HG03066 (cell line): ENCODE data around the gene SLC4A5.
"Not testable (repeated sequence)": the region's sequence is repeated elsewhere in the genome, so short reads cannot be mapped to it uniquely, and the experiment has no call there.

Experiments
- ATAC-seq: cut with Tn5 transposase; IDR thresholded peaks from one replicate; pipeline ENCODE4 v1.9.1; 2021; ENCODE audit warnings: low read depth; ENCODE audit not compliant: unreplicated experiment

Gene SLC4A5

DNA sequence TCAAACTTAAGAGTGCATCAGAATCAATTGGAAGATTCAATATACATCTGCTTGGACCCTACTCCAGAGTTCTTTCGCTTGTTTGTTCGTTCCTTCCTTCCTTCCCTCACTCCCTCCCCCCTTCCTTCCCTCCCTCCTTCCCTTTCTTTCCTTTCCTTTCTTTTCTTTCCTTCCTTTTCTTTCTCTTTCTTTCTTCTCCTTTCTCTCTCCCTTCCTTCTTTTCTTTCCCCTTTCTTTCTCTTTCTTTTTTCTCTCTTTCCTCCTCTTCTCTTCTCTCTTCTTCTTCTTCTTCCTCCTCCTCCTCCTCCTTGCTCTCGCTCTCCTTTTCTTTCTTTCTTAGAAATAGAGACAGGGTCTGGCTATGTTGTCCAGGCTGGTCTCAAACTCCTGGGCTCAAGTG lies 98.9 kb downstream of the SLC4A5 start:
- no peak for ATAC-seq

DNA sequence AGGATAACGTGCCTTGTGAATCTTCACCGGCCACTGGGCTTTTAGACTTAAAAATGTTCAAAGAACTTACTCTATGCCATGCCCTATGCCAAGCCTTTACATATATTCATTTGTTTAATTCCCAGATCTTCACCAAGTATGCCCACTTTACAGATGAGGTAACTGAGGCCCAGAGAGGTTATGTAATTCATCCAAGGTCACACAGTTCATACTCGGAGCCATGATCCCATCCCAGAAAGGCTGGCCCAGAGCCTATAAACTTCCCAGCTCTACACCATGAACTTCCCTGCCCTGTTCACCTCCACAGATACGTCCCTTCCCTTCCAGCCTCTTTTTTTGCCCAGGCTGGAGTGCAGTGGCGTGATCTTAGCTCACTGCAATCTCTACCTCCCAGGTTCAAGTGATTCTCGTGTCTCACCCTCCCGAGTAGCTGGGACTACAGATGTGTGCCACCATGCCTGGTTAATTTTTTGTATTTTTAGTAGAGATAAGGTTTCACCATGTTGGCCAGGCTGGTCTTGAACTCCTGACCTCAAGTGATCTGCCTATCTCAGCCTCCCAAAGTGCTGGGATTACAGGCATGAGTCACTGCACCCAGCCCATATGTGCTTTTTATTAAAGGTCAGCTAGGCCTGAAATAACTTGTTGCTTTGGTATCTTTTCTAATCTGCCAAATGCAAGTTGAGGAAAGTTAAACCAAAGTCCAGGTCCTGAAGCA lies 100.7 kb downstream of the SLC4A5 start:
- no peak for ATAC-seq

- ATAC-seq = no peak
These were observed 103.9 kb downstream of the SLC4A5 start for GRCh38 chr2:74239346-74239745.

DNA sequence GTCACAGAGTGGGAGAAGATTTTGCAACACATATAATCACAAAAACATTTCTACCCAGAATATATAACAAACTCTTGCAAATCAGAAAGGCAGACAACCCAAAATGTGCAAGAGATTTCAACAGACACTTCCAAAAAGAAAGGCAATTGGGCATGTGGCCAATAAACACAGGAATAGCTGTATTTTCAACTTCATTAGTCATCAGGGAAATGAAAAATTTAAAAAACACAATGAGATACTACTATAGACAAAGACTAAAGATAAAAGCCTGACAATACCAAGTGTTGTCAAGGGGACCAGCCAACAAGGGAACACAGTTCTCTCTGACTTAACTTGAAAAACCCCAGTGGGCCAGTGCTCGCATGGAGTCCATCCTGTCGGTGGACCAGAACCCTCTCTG lies 104.3 kb downstream of the SLC4A5 start:
- ATAC-seq = no peak

DNA sequence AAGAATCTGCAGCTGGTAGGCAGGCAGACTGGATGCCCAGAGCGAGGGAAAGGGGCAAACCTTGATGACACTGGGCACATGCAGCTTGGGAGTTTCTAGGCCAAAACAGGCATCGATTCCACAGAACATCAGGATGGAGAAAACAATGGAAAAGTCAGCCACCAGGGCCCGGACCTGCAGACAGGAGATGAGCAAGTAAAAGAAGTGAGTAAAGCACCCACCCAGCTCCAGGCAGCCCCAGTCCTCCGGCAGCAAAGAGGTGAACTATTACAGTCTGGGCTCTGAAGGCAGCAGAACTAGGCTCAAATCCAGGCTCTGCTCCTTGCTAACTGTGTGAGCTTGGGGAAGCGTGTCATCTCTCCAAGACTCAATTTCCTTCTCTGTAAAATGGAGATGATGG lies 108.2 kb downstream of the SLC4A5 start:
- no peak for ATAC-seq

DNA sequence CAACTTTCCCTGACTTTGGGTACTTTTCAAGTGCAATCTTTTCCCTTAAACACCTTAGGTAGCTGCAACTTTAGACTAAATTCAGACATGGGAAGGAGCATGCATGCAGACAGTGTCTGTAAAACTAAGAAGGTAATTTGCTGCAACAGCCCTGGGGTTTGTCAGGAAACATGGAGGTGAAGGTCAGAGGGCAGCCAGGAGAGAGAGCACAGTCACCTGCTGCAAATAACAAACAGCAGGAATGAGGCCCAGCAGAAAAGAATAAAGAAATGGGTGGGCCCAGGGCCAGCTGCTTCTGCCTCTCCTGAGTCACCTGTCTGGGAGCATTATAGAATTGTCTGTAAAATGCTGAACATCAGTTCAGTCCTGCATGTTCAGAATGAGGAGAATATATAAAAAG lies 109.6 kb downstream of the SLC4A5 start:
- no peak for ATAC-seq

GRCh38 chr2:74232426-74232825 lies 110.8 kb downstream of the SLC4A5 start:
- ATAC-seq = no peak

- ATAC-seq = not testable (repeated sequence)
These were observed 113.4 kb downstream of the SLC4A5 start for GRCh38 chr2:74229865-74230264.

GRCh38 chr2:74228772-74229171 lies 114.4 kb downstream of the SLC4A5 start:
- ATAC-seq = no peak

DNA sequence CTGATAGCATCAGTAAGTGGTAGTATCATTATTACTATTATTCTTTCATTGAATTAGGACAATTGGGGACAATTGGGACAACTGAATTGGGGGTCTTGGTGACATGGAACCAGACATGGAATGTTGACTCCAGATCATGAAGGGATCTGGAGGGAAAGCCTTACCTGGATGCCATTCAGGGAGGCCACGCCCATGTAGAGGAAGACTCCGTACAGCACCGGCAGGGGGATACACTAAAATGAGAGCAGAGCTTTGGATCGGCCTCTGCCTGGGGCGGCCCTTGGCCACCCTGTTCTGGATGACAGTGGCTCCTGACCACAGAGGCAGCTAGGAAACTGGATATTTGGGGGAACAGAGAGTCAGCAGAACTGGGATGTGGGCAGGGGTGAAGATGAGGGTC lies 115.6 kb downstream of the SLC4A5 start:
- no peak for ATAC-seq

- ATAC-seq = no peak
These were observed 116.5 kb downstream of the SLC4A5 start for GRCh38 chr2:74226648-74227213.

DNA sequence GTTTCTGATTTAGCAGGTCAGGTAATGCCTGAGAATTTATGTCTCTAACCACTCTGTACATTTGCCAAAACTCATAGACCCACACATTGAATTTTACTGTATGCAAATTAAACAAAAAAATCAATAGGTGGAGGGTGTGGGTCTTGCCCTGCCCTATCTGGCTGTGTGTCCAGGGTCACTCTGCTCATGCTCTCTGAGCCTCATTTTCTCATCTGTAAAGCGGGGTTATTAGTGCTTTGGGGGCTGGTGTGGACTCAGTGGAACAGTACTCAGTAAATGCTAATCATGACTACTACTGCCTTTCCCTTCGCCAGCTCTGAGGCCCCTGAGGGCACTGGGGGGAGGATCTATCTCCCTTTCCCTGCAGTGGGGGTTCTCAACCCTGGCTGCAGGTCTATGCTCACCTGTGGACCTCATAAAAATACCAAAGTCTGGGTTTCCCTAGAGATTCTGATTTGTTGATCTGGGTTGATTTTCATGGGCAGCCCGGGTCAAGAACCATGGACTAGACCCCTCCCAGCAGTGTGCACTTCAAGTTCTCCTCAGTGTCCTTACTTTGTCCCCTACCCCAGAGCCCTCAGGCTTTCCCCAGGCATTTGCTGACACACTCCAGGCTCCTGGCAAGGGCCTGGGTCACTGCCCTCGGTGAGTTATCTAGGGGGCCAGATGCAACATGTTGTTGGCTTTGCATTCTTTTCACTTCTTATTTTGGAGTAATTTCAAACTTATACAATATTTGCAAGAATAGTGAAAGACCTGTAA lies 117.3 kb downstream of the SLC4A5 start:
- no peak for ATAC-seq

GRCh38 chr2:74223941-74224770 lies 119.1 kb downstream of the SLC4A5 start:
- no peak for ATAC-seq

GRCh38 chr2:74222300-74222650 lies 120.9 kb downstream of the SLC4A5 start:
- ATAC-seq = no peak

- ATAC-seq = no peak
These were observed 121.5 kb downstream of the SLC4A5 start for GRCh38 chr2:74221604-74222299.

- no peak for ATAC-seq
These were observed 122.1 kb downstream of the SLC4A5 start for GRCh38 chr2:74221091-74221490.

- ATAC-seq = no peak
These were observed 123.2 kb downstream of the SLC4A5 start for GRCh38 chr2:74219846-74220486.

DNA sequence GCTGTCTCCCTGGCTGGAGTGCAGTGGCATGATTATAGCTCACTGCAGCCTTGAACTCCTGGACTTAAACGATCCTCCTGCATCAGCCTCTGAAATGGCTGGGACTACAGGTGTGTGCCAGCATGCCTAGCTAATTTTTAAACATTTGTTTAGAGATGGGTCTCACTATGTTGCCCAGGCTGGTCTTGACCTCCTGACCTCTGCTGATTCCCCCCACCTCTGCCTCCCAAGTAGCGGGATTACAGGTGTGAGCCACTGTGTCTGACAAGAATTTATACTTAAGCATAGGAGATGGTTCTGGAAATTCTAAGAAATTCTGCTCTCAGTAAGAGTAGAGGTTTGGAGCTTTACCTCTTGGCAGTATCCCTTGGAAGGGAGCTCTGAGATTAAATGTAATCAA lies 126.6 kb downstream of the SLC4A5 start:
- no peak for ATAC-seq

DNA sequence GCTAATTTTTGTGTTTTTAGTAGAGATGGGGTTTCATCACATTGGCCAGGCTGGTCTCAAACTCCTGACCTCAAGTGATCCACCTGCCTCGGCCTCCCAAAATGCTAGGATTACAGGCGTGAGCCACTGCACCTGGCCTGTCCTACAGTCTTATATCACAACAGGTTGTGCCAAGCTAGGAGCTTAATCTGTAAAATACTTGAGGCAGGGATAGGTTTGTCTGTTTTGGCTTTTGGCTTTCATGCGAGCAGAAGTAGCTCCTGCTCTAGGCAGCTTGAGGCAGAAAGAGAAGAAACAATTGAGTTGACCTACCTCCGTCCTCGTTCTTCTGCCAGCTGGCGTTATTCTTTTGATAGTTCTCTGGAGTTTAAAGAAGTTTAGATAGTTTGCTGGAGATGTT lies 127.4 kb downstream of the SLC4A5 start:
- not testable (repeated sequence) for ATAC-seq
